Neutrophil (primary cell): ENCODE measurements around the gene DPEP3.

Source experiments
- H3K27ac ChIP-seq: fragments of 200-600 bp; sonication (generic); 2 replicates; pipeline ENCODE4 v1.5.1; 2016; ENCODE audit warnings: mild to moderate bottlenecking, moderate library complexity
- H3K27me3 ChIP-seq: fragments of 200-600 bp; sonication (generic); 2 replicates; pipeline ENCODE4 v1.6.0; 2016; ENCODE audit warnings: mild to moderate bottlenecking
- H3K36me3 ChIP-seq: fragments of 200-600 bp; sonication (generic); 2 replicates; pipeline ENCODE4 v1.5.1; 2017
- H3K4me1 ChIP-seq, 2 experiments: fragments of 200-600 bp in 1 of 2; sonication (generic) in 1 of 2; 1 replicate in 1 of 2; 2 replicates in 1 of 2; pipeline versions ENCODE4 v1.5.1 to v1.6.1; 2013 to 2016; ENCODE audit warnings: low read depth in 1 of 2, low read length in 1 of 2, mild to moderate bottlenecking in 1 of 2, moderate library complexity in 1 of 2; ENCODE audit not compliant: control insufficient read depth in 1 of 2, insufficient read depth in 1 of 2
- H3K4me3 ChIP-seq, 2 experiments: fragments of 200-600 bp in 1 of 2; sonication (generic) in 1 of 2; 1 replicate in 1 of 2; 2 replicates in 1 of 2; pipeline ENCODE4 v1.5.1; 2013 to 2016; ENCODE audit warnings: low read depth in 1 of 2, low read length in 1 of 2, mild to moderate bottlenecking in 1 of 2, moderate library complexity in 1 of 2
- H3K9me3 ChIP-seq: fragments of 200-600 bp; sonication (generic); 2 replicates; pipeline ENCODE4 v1.5.1; 2016
- TF ChIP-seq, protein P1 (sequence below): fragments of 200-600 bp; sonication (generic); IDR thresholded peaks from 2 replicates; pipeline ENCODE4 v1.5.1; 2016; ENCODE audit warnings: antibody characterized with exemption

DPEP3 gene

DNA sequence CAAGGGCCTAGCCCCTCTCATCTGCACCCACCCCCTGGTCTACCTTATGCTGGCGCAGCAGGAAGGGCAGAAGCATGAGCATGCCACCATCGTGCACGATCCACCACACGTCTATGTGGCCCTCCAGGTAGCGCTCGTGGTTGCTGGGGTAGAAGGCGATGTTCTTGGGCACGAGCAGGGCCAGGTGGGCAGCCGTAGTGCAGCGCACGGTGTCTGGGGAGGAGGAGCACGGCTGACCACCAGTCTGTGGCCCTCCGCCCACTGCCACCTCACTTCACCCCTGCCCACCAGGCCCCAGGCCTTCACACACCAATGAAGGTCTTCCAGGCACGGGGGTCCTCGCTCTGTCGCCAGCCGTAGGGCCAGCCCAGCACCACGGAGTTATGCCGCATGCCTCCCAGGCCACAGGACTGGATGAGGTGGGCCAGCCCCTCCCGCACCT, 34.1 kb downstream of the DPEP3 start:
- H3K4me3 ChIP-seq = no peak overlapping the region
- no peak overlapping the region for H3K27ac ChIP-seq
- no peaks in the 10 kb centered on the region for H3K9me3 ChIP-seq
- TF ChIP-seq, protein P1, sequence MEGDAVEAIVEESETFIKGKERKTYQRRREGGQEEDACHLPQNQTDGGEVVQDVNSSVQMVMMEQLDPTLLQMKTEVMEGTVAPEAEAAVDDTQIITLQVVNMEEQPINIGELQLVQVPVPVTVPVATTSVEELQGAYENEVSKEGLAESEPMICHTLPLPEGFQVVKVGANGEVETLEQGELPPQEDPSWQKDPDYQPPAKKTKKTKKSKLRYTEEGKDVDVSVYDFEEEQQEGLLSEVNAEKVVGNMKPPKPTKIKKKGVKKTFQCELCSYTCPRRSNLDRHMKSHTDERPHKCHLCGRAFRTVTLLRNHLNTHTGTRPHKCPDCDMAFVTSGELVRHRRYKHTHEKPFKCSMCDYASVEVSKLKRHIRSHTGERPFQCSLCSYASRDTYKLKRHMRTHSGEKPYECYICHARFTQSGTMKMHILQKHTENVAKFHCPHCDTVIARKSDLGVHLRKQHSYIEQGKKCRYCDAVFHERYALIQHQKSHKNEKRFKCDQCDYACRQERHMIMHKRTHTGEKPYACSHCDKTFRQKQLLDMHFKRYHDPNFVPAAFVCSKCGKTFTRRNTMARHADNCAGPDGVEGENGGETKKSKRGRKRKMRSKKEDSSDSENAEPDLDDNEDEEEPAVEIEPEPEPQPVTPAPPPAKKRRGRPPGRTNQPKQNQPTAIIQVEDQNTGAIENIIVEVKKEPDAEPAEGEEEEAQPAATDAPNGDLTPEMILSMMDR = no peak
- no peaks in the 10 kb centered on the region for H3K4me1 ChIP-seq
- peaks cover 68% of the 10 kb centered on the region for H3K36me3 ChIP-seq
- H3K27me3 ChIP-seq = no peaks in the 10 kb centered on the region

DNA sequence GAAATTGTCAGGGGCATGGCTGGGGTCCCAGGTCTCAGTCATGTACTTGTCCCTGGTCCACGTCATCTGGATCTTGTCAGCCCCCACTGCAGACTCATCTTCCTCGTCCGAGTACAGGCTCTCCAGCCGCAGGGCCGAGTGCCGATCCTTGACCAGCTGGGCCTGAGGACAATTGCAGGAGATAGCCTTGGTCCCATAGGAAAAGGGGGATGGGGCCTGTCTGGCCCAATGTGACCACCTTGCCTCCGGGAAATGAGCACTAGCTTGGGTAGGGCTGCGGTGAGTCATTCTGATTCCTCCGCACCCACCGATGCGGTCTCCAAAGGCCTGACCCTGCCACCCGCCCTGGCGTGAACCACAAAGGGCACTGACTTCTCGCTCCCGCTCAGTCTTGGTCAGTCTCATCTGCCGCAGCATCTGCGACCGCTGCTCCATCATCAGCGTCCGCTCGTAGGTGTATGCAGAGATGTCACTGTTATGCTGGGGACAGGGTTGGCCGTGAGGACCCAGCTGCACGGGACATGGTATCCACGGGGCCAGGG, 34.8 kb downstream of the DPEP3 start:
- TF ChIP-seq, protein P1 = no peak
- Histone ChIP-seq H3K27ac (no peak overlapping the region), H3K4me3 (no peak overlapping the region), H3K4me1 (no peaks in the 10 kb centered on the region), H3K27me3 (no peaks in the 10 kb centered on the region), H3K36me3 (peaks cover 61% of the 10 kb centered on the region), H3K9me3 (no peaks in the 10 kb centered on the region)

GRCh38 chr16:67944690-67945391, 35.5 kb downstream of the DPEP3 start:
- TF ChIP-seq, protein P1 = no peak
- Histone ChIP-seq H3K27me3 (no peaks in the 10 kb centered on the region), H3K36me3 (peaks cover 57% of the 10 kb centered on the region), H3K27ac (no peak overlapping the region), H3K9me3 (no peaks in the 10 kb centered on the region), H3K4me3 (no peak overlapping the region), H3K4me1 (peaks cover under 1 to 6% of the 10 kb centered on the region in 2 experiments)

DNA sequence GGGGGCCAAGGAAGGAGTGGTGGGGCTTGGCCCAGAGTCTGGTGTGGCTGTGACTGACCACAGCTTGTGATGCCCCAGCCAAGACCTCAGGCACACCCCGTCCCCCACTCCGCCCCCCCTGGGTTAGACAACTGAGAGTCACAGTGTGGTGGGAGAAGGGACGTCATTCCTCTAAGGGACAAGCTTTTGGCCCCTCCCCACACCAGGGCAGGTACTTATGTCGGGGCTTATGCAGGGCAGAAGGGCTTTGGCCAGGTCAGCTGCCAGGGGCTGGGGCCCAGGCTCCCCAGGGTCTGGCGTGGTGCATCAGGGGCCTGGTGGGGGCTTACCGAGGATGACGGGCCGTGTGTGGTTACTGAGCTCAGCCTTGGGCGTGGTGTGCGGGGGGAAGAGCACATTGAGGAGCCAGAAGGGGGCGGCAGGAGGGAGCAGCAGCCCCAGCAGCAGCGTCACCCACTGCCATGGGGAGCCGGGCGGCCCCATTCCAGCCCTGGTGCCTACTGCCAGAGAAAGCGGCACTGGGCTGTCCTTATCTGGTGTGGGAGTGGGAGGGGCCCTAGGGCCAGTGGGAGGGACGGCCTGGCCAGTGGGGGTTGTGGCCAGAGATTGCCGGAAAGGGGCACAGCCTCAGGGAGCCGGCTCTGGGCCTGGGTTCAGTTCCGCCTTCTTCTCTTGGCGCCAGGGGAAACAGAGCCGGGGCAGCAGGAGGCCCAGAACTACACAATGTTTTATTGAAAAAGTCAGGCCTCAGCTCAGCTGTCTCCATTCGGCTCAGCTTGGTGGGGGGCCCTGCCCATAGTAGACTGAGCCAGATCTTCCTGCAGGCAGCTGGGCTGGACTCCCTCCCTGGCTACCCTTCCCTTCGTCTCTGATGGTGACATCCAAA, 36.4 kb downstream of the DPEP3 start, which contains the start of gene LCAT:
Gene LCAT (minus strand): TSS at position 502 of the 886 bp plus-strand sequence. CDS start 19 bp downstream, at position 483.
- Histone ChIP-seq H3K4me1 (peaks cover 3 to 9% of the 10 kb centered on the region in 2 experiments), H3K4me3 (no peak within 1 kb of the TSS), H3K27ac (no peak within 1 kb of the TSS), H3K9me3 (no peaks in the 10 kb centered on the region), H3K27me3 (no peaks in the 10 kb centered on the region), H3K36me3 (peaks cover 55% of the 10 kb centered on the region)
- TF ChIP-seq, protein P1 = no peak

GRCh38 chr16:67943256-67943618, 37.1 kb downstream of the DPEP3 start:
- Histone ChIP-seq H3K27me3 (no peaks in the 10 kb centered on the region), H3K9me3 (no peaks in the 10 kb centered on the region), H3K4me3 (no peak overlapping the region), H3K36me3 (peaks cover 55% of the 10 kb centered on the region), H3K27ac (no peak overlapping the region), H3K4me1 (peaks cover 3 to 9% of the 10 kb centered on the region in 2 experiments)
- TF ChIP-seq, protein P1 = no peak
